ENCODE results near the gene COL13A1. TPM values are rescaled to one million over a fixed set of nuclear protein-coding genes. Genes with fewer than 3 reads are reported as not detected.

COL13A1 gene
- total RNA-seq, 1 donor from 2014 or later = not detected

DNA sequence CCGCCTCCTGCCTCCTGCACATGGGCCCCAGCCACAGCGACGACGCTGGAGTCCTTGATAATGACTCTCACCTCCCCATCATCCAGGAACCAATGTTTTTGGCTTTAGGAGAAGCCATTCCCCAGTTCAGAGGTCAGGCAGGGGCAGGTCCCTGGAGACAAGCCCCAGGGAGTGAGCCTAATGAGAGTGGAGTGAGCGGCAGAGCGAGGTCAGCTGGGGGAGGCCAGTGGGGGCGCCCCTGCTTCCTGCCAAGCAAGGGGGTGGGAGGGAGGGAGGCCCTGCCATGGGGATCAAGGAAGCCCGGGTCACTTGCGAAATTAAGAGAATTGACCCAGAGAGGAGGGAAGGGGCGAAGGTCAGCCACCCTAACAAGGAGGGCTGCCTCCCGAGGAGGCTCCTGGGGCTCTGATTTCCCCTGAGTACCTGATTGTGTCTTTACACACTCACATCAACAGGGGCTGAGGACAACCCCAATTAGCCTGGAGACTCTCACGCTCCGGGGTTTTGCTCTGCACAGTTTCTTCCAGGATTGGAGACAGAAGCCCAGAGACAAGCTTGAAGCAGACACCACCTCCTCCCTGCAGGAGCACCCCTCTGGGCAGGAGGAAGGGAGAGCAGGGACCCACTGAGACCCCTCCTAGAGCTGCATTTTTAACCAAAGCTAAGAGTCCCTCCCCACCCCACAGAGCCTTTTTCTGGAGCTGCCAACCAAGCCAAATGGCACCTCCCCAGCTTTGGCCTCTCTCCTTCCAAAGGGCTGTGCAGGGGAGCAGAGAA lies 112.1 kb downstream of the COL13A1 start:
- Histone ChIP-seq H3K27me3 (no peaks in the 10 kb centered on the region), H3K36me3 (no peaks in the 10 kb centered on the region), H3K9me3 (no peaks in the 10 kb centered on the region), H3K4me3 (no peak overlapping the region), H3K4me1 (peaks cover 47% of the 10 kb centered on the region), H3K27ac (no peak overlapping the region)
- no peak for TF ChIP-seq POLR2AphosphoS5 (IDR thresholded peaks at IDR 0.05; ENCODE audit: insufficient read depth in 1 of 2, low read depth in 1 of 2)
- TF ChIP-seq, protein P1, sequence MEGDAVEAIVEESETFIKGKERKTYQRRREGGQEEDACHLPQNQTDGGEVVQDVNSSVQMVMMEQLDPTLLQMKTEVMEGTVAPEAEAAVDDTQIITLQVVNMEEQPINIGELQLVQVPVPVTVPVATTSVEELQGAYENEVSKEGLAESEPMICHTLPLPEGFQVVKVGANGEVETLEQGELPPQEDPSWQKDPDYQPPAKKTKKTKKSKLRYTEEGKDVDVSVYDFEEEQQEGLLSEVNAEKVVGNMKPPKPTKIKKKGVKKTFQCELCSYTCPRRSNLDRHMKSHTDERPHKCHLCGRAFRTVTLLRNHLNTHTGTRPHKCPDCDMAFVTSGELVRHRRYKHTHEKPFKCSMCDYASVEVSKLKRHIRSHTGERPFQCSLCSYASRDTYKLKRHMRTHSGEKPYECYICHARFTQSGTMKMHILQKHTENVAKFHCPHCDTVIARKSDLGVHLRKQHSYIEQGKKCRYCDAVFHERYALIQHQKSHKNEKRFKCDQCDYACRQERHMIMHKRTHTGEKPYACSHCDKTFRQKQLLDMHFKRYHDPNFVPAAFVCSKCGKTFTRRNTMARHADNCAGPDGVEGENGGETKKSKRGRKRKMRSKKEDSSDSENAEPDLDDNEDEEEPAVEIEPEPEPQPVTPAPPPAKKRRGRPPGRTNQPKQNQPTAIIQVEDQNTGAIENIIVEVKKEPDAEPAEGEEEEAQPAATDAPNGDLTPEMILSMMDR (IDR thresholded peaks at IDR 0.05) = no peak
- TF ChIP-seq POLR2A (IDR thresholded peaks at IDR 0.05) = no peak
- intact Hi-C loops (cut with DNase I) = loop anchor here (10.0 kb wide), 1 partner anchor 109 kb away; the partner anchor contains the start of gene COL13A1
- no peak for DNase-seq (ENCODE audit: extremely low spot score in 2 of 2)

- Histone ChIP-seq H3K4me1 (peaks cover 40% of the 10 kb centered on the region), H3K27me3 (no peaks in the 10 kb centered on the region), H3K4me3 (no peak overlapping the region), H3K36me3 (no peaks in the 10 kb centered on the region), H3K27ac (no peak overlapping the region), H3K9me3 (no peaks in the 10 kb centered on the region)
- DNase-seq (ENCODE audit: extremely low spot score in 2 of 2) = no peak
- TF ChIP-seq POLR2A (IDR thresholded peaks at IDR 0.05) (no peak), POLR2AphosphoS5 (IDR thresholded peaks at IDR 0.05; ENCODE audit: insufficient read depth in 1 of 2, low read depth in 1 of 2) (no peak)
- TF ChIP-seq, protein P1 (IDR thresholded peaks at IDR 0.05) = peak; percentile 85 to 94 (median 92)
- intact Hi-C loops (cut with DNase I) = loop anchor here (5.0 to 10.0 kb wide), 2 partner anchors 110 to 262 kb away; partner anchors contain the start of gene COL13A1
These were observed 112.9 kb downstream of the COL13A1 start for GRCh38 chr10:69914398-69915214.

DNA sequence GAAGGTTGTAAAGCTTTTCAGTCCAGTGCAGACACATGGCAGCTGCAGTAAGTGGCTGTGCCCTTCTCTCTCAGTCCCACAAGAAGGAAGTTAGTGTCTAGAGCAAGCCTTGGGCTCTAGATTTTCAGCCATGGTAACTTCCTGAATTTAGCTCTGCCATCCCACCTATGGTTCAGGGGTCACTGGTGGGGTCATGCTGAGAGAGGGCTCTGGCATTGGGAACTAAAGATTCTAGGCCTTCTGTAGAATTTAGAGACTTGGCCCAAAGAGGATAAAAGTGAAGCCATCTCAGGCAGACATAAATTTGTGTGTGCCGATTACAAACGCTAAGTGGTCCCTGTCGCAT lies 113.5 kb downstream of the COL13A1 start:
- no peak for DNase-seq (ENCODE audit: extremely low spot score in 2 of 2)
- no peak overlapping the region for H3K27ac ChIP-seq
- peaks cover 34% of the 10 kb centered on the region for H3K4me1 ChIP-seq
- H3K36me3 ChIP-seq = no peaks in the 10 kb centered on the region
- no peaks in the 10 kb centered on the region for H3K27me3 ChIP-seq
- TF ChIP-seq POLR2A (IDR thresholded peaks at IDR 0.05) (no peak), POLR2AphosphoS5 (IDR thresholded peaks at IDR 0.05; ENCODE audit: insufficient read depth in 1 of 2, low read depth in 1 of 2) (no peak)
- TF ChIP-seq, protein P1 (IDR thresholded peaks at IDR 0.05) = no peak
- intact Hi-C loops (cut with DNase I) = loop anchor here (5.0 to 10.0 kb wide), 2 partner anchors 110 to 263 kb away; partner anchors contain the start of gene COL13A1
- no peaks in the 10 kb centered on the region for H3K9me3 ChIP-seq
- no peak overlapping the region for H3K4me3 ChIP-seq

GRCh38 chr10:69916118-69916517 lies 114.4 kb downstream of the COL13A1 start:
- Histone ChIP-seq H3K27me3 (no peaks in the 10 kb centered on the region), H3K9me3 (no peaks in the 10 kb centered on the region), H3K36me3 (no peaks in the 10 kb centered on the region), H3K27ac (no peak overlapping the region), H3K4me1 (peaks cover 25% of the 10 kb centered on the region), H3K4me3 (no peak overlapping the region)
- DNase-seq (ENCODE audit: extremely low spot score in 2 of 2) = no peak
- intact Hi-C loops (cut with DNase I) = loop anchor here (5.0 to 10.0 kb wide), 2 partner anchors 111 to 264 kb away; partner anchors contain the start of gene COL13A1
- TF ChIP-seq, protein P1 (IDR thresholded peaks at IDR 0.05) = no peak
- TF ChIP-seq POLR2AphosphoS5 (IDR thresholded peaks at IDR 0.05; ENCODE audit: insufficient read depth in 1 of 2, low read depth in 1 of 2) = no peak
- no peak for TF ChIP-seq POLR2A (IDR thresholded peaks at IDR 0.05)

All from vagina (tissue), 2 donors.